Measurements from ENCODE around the gene RMP24. TPM values are rescaled to one million over a fixed set of nuclear protein-coding genes. Genes with fewer than 3 reads are reported as not detected.

RMP24 gene

DNA sequence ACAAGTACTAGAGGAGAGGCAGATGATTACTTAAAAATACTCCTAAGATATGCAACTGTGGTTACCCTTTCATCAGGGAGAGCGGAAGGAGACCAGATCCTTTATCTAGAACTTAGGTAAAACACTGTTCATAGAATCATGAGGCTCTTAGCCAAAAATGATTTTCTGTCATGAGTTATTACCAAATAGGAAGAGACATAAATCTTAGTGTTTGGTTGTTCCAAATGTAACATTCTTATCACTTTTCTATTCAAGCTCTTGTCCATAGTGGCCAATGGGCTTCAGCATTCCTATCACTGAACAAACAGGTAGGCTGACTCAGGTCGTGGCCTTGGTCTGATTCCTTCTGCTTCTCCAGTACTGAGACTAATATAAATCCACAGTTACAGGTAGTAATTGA is 56.4 kb downstream of the RMP24 start:
- peaks cover 33% of the 10 kb centered on the region for H3K4me1 Mint-ChIP-seq
- no peak overlapping the region for H3K4me3 Mint-ChIP-seq
- ATAC-seq (ENCODE audit: low read depth), result no peak
- peaks cover 52% of the 10 kb centered on the region for H3K36me3 Mint-ChIP-seq (ENCODE audit: low read depth)
- no peak overlapping the region for H3K27ac Mint-ChIP-seq
- intact Hi-C loops (cut with micrococcal nuclease), result no loop called here
- no peak for DNase-seq
- no peaks in the 10 kb centered on the region for H3K27me3 Mint-ChIP-seq
- no peaks in the 10 kb centered on the region for H3K9me3 Mint-ChIP-seq
- TF ChIP-seq, protein P1, sequence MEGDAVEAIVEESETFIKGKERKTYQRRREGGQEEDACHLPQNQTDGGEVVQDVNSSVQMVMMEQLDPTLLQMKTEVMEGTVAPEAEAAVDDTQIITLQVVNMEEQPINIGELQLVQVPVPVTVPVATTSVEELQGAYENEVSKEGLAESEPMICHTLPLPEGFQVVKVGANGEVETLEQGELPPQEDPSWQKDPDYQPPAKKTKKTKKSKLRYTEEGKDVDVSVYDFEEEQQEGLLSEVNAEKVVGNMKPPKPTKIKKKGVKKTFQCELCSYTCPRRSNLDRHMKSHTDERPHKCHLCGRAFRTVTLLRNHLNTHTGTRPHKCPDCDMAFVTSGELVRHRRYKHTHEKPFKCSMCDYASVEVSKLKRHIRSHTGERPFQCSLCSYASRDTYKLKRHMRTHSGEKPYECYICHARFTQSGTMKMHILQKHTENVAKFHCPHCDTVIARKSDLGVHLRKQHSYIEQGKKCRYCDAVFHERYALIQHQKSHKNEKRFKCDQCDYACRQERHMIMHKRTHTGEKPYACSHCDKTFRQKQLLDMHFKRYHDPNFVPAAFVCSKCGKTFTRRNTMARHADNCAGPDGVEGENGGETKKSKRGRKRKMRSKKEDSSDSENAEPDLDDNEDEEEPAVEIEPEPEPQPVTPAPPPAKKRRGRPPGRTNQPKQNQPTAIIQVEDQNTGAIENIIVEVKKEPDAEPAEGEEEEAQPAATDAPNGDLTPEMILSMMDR (IDR thresholded peaks at IDR 0.05), result no peak
- POLR2A ChIA-PET, result no interaction called here
- CTCF ChIA-PET, result no interaction called here

Other genes with a start within 250 kb of the RMP24 start
- 40.7 and 47.6 TPM in 2 replicates for gene RPRD1A, start 94.9 kb downstream of the RMP24 start, total RNA-seq
- gene SLC39A6, start 156.7 kb downstream of the RMP24 start, total RNA-seq, result 17.6 and 18.6 TPM in 2 replicates
- gene ELP2, start 157.2 kb downstream of the RMP24 start, total RNA-seq, result 105 and 124 TPM in 2 replicates
- gene MOCOS, start 214.8 kb downstream of the RMP24 start, total RNA-seq, result 0.39 and 0.42 TPM in 2 replicates

Measured in activated B cell treated with CpG ODN at 0.5 μM for 24 hours (primary cell).